GM12873 (cell line): ENCODE results near the gene OR2F1.

Experiments
- CTCF ChIP-seq: IDR thresholded peaks from 2 replicates; pipeline ENCODE4 v1.5.1; 2012; ENCODE audit warnings: low read depth, mild to moderate bottlenecking, moderate library complexity, low read length, control low read depth; ENCODE audit not compliant: insufficient read depth; ENCODE audit errors: missing control alignments

OR2F1 gene

GRCh38 chr7:143978585-143978984, 23.9 kb downstream of the OR2F1 start:
- TF ChIP-seq CTCF = no peak

- TF ChIP-seq CTCF = no peak
These were observed 24.7 kb downstream of the OR2F1 start for GRCh38 chr7:143979359-143979758.

- no peak for TF ChIP-seq CTCF
These were observed 25.4 kb downstream of the OR2F1 start for GRCh38 chr7:143979998-143980397.

- TF ChIP-seq CTCF = no peak
These were observed 26.3 kb downstream of the OR2F1 start for GRCh38 chr7:143980746-143981510.

GRCh38 chr7:143983960-143984359, 29.3 kb downstream of the OR2F1 start:
- no peak for TF ChIP-seq CTCF

- no peak for TF ChIP-seq CTCF
These were observed 32.9 kb downstream of the OR2F1 start for GRCh38 chr7:143987513-143987912.

- TF ChIP-seq CTCF = no peak
These were observed 34.5 kb downstream of the OR2F1 start for GRCh38 chr7:143988976-143989745.
